Measurements from ENCODE around the gene TCF7L1.

Gene TCF7L1

GRCh38 chr2:85255456-85255812 is 122.2 kb downstream of the TCF7L1 start:
- DNase-seq: no peak

GRCh38 chr2:85255813-85256594 is 122.8 kb downstream of the TCF7L1 start:
- DNase-seq: peak; percentile 87

- no peak for DNase-seq
Observed at GRCh38 chr2:85257359-85257969, 124.3 kb downstream of the TCF7L1 start.

DNA sequence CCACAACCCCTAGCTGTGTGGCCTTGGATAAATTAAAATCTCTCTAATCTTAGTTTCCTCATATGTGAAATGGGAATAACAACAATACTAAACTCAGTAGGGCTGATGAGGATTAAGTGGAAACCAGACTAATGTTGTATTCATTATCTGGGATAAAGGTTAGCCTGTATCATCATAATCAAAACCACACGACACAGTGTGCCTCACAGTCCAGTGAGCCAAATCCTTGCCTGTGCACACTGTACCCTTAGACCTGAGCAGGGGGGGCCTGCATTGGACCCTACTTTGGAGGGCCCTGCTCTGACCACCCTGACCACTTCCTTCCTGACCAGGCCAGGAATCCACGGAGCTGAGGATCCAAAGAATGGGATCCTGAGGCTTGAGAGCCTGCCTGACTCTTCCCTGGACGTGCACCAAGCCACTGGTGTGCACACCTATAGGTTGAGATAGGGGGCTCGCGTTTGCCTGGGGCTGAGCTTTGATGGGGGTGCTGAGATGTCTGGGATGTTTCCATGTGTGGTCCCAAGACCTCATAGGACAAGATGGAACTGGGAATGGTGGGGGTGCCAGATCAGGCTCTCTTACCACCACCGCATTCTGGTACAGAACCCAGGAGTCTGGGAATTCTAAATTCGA is 124.9 kb downstream of the TCF7L1 start:
- DNase-seq: peak; percentile 54

- peak; percentile 72 for DNase-seq
Observed at GRCh38 chr2:85259101-85259590, 126.0 kb downstream of the TCF7L1 start.

DNA sequence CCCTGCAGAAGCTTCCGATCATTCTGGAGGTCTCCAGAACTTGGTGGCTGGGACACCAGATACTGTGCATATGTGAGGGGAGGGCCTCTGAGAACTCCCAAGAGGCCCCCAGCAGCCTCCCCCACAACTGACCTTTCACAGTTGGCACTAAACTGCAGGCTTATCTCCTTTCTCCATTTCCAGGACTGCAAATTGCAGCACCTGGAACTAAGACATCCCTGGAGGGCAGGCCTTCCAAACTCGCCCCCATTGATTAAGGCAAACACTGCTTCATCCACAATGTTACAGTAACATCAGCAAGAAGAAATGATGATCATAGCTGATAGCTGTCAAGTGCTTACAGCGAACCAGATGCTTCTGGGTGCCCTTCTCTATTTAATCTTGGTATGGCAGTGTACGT is 126.7 kb downstream of the TCF7L1 start:
- no peak for DNase-seq

- DNase-seq: no peak
Observed at GRCh38 chr2:85263591-85263990, 130.4 kb downstream of the TCF7L1 start.

- peak; percentile 87 for DNase-seq
Observed at GRCh38 chr2:85264471-85264870, 131.3 kb downstream of the TCF7L1 start.

DNA sequence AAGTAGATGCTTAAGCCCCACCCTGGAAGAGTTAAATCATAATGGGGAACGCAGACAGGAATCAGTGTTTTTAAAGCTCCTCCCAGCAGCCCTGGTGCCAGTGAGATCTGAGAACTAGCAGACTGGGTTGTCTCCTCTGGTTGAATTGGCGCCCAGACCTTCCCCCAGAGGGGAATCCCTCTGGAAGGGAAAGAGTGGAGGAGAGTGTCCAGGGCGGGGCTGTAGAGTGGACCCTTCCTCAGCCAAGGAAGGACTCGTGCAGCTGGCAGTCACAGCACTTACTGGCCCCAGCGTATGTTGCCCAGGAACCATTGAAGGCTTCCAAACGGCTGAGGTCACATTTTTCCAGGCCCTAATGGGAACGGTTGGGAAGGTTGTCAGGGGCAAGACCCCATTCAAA is 132.1 kb downstream of the TCF7L1 start:
- DNase-seq: no peak

DNA sequence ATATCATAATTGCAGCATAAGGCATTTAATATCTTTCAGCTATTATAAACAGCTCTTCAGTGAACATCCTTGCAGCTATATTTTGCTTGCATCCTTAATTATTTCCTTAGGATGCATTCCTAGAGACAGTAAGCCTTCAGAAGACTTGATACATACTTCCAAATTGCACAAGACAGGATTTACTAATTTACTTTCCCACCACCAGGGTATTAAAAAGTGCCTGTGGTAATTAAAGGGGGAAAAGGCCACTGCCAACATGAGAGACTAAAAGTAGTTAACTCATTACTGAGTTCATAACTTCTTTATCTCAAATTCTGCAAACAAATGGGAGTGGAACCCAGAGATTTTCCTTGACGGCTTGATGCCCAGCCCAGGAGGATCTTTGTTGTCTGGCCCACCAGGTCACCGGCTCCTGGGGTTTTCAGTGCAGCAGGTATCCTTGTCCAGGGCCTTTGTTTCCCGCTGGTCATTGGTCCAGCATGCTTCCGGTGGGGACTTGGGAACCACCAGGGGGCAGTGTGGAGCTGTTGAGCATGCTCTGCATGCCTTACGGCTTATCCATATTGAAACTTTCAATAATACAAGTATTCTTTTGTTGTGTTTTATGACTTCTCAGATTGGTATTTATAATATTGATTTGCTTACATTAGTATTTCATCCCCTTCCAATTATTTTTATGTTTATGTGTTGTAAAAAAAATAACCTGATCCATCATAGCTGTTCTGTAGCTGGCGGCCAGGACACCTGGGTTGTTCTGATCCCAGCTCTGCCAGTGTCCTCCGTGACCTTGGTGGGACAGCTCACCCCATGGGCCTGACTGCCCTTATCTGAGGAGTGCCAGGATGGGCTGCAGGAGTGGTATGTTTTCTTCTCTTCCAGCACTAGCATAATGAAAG is 133.2 kb downstream of the TCF7L1 start:
- DNase-seq: peak; percentile 45

GRCh38 chr2:85269959-85270358 is 136.8 kb downstream of the TCF7L1 start:
- DNase-seq: no peak

GRCh38 chr2:85272357-85272756 is 139.2 kb downstream of the TCF7L1 start:
- no peak for DNase-seq

DNA sequence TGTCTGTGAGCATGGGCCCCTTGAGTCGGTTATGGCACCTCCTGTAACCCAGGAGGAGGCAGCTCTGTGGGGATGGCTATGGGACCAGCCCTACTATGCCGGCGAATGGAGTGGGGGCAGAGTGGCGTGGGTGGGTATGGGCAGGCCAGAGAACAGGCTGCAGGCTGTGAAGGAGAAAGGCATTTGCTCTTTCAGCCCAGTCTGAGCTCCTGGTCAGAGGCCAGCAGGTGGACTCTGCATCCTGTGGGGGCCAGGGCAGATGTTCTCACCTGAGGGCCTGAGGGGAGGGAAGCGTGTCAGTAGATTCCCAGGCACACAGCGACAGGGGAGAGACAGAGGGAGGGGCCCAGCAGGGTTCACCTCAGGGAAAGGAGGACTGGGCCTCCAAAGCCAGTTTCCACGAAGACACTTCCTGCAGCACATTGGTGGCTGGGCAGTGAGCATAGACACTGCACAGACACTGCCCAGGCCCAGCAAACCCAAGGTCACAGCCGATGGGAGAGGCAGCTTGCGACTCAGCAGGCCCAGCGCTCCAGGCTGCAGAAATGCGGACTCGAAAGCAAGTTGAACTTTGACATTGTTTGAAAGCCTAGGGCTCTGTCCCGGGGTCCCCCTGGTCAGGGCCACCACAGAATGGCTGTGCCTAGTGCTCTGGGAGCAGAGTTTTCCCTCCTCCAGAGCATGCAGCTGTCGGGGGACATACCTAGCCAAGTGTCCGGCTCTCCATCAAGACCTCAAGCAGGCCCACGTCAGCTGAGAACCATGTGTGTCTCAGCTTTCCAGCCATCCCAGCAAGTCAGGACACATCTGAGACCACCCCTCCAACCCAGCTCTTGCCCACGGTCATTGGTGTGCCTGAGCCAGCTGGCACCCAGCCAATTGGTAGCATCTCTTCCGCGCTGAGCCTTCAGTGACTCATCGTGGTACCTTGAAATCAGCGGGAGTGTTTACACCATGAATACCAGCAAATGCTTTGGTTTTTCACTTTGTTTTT is 140.8 kb downstream of the TCF7L1 start:
- peak; percentile 82 for DNase-seq

- no peak for DNase-seq
Observed at GRCh38 chr2:85275984-85276540, 142.9 kb downstream of the TCF7L1 start.

DNA sequence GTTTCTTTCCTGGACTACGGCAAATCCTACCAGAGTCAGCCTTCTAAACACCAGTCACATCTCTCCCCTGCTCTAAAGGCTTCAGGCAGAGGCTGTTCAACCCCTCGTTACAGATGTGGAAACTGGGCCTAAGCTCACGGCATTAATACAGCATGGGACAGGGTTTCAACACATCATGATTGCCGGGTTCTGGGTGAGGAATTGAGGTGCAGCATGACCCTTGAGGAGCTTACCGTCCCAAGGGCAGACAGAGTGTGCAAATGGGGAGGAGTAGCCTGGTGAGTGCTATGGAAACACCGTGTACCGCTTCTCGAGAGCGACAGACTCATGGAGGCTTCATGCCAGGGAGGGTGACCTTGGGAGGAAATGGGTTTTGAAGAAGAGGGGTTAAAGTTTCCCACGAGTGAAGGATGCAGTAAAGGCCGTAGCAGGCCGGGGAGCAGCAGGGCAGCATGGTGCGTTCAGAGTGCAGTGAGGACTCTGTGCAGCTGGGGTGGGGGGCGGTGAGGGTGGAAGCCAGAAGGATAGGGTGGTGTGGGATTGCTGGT is 143.5 kb downstream of the TCF7L1 start:
- no peak for DNase-seq

- peak; percentile 96 for DNase-seq
Observed at GRCh38 chr2:85277416-85278158, 144.4 kb downstream of the TCF7L1 start.

DNA sequence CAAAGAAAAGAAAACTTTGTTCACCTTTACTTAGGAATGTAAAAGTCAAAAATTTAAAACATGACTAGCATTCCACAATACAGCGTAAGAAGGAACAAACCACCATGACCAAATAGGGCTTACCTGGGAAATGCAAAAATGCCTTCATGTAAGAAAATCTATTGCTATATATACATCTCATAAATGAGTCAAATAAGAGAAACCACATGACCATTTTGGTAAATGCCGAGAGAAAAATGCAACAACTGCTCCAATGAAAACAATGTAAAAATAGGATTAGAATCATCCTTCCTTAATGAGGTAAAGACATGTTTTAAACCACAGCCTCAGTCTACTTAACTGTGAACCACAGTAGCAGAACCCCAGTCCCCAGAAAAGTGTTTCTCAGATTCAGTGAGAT is 145.2 kb downstream of the TCF7L1 start:
- DNase-seq: peak; percentile 87

- no peak for DNase-seq
Observed at GRCh38 chr2:85281553-85281952, 148.4 kb downstream of the TCF7L1 start.

DNA sequence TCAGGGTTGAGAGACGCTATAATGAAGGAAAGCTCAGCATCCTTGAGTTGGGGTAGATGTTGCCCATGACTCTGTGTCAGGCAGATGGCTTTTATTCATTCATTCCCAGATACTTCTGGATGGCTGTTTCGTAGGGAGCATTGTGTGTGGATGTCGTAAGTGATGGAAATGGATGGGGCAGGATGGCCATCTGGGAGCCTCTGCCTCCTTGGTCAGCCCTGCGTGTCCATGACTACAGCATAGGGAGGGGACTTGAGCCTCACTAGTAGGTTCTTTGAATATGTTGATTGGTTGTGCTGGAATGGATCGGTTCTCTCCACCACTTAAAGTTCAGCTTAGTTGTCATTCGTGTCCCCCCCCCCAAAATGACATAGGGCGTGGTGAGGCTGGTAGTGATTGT is 149.7 kb downstream of the TCF7L1 start:
- no peak for DNase-seq

DNA sequence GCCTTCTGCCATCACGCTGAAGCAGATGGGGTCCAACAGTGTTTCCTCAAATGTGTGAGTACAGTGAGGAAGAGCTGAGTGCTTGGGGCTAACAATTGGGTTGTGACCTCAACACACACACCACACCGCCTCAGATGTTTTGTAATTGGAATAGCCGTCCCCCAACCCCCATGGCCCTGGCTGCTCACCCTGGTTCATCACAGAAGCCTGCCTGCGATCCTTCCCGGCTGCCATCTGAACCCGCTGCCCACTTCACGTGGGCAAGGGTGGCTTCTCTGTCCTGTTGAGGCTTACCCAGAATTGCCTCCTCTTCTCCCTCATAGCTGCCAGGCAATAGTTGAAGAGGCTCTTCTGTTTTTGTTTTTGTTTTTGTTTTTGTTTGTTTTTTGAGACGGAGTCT is 150.4 kb downstream of the TCF7L1 start:
- no peak for DNase-seq
